GM23338 (cell line): ENCODE results near the gene DISP3. TPM values are rescaled to one million over a fixed set of nuclear protein-coding genes. Genes with fewer than 3 reads are reported as not detected.
A peak's percentile ranks its signal among the peaks of the same experiment; 100 is the strongest.

Source experiments
- ATAC-seq: fragments of 200-7000 bp; cut with Tn5 transposase; 3 replicates; pipeline ENCODE4 v1.9.1; 2020
- DNase-seq: peaks from one replicate; pipeline ENCODE4 v3.0.0-alpha.2; 2015; ENCODE audit warnings: low spot score
- H2AFZ ChIP-seq: fragments of 200-600 bp; sonication (generic); 2 replicates; pipeline ENCODE4 v1.8.0; 2016; ENCODE audit warnings: antibody characterized with exemption, mild to moderate bottlenecking, moderate library complexity
- H3F3A ChIP-seq: fragments of 200-600 bp; sonication (generic); replicated peaks from 2 replicates; pipeline ENCODE4 v1.8.0; 2017; ENCODE audit warnings: antibody characterized with exemption, mixed run types, low read depth
- H3K27ac ChIP-seq: fragments of 200-600 bp; sonication (generic); 2 replicates; pipeline ENCODE4 v1.6.1; 2016; ENCODE audit warnings: low read depth
- H3K27me3 ChIP-seq: fragments of 200-600 bp; sonication (generic); 2 replicates; pipeline ENCODE4 v1.8.0; 2016; ENCODE audit warnings: mild to moderate bottlenecking, mixed run types, moderate library complexity; ENCODE audit not compliant: insufficient read depth
- H3K36me3 ChIP-seq: fragments of 200-600 bp; sonication (generic); 2 replicates; pipeline ENCODE4 v1.8.0; 2016; ENCODE audit warnings: mild to moderate bottlenecking; ENCODE audit not compliant: insufficient read depth
- H3K4me1 ChIP-seq: fragments of 200-600 bp; sonication (generic); 2 replicates; pipeline ENCODE4 v1.8.0; 2016; ENCODE audit warnings: mild to moderate bottlenecking, moderate library complexity; ENCODE audit not compliant: insufficient read depth
- H3K4me2 ChIP-seq: fragments of 200-600 bp; sonication (generic); 2 replicates; pipeline ENCODE4 v1.7.1; 2017; ENCODE audit warnings: mixed run types
- H3K4me3 ChIP-seq: fragments of 200-600 bp; sonication (generic); 2 replicates; pipeline ENCODE4 v1.6.1; 2016; ENCODE audit warnings: mixed run types
- H3K79me2 ChIP-seq: fragments of 200-600 bp; sonication (generic); replicated peaks from 2 replicates; pipeline ENCODE4 v1.8.0; 2017; ENCODE audit warnings: mild to moderate bottlenecking; ENCODE audit not compliant: insufficient read depth
- H3K9me2 ChIP-seq: fragments of 200-600 bp; sonication (generic); 2 replicates; pipeline ENCODE4 v1.8.0; 2017; ENCODE audit not compliant: insufficient read depth
- H4K20me1 ChIP-seq: fragments of 200-600 bp; sonication (generic); replicated peaks from 2 replicates; pipeline ENCODE4 v1.8.0; 2017; ENCODE audit warnings: mild to moderate bottlenecking; ENCODE audit not compliant: insufficient read depth
- H3K27ac Mint-ChIP-seq: 2 replicates; pipeline ENCODE4 v1.8.0; 2020; ENCODE audit warnings: inconsistent platforms, mild to moderate bottlenecking, moderate library complexity, mixed read lengths
- H3K27me3 Mint-ChIP-seq: 3 replicates; pipeline ENCODE4 v1.8.0; 2022; ENCODE audit warnings: low read depth, mild to moderate bottlenecking, moderate library complexity, mixed read lengths, inconsistent platforms; ENCODE audit not compliant: insufficient read depth, poor library complexity
- H3K36me3 Mint-ChIP-seq: 3 replicates; pipeline ENCODE4 v1.8.0; 2021; ENCODE audit warnings: low read depth, mild to moderate bottlenecking, inconsistent platforms, moderate library complexity, mixed read lengths
- H3K4me1 Mint-ChIP-seq: 3 replicates; pipeline ENCODE4 v1.8.0; 2020; ENCODE audit warnings: mild to moderate bottlenecking, inconsistent platforms, mixed read lengths
- H3K4me3 Mint-ChIP-seq: 3 replicates; pipeline ENCODE4 v1.8.0; 2021; ENCODE audit warnings: moderate library complexity, mild to moderate bottlenecking, inconsistent platforms, mixed read lengths
- H3K9me3 Mint-ChIP-seq: 3 replicates; pipeline ENCODE4 v1.8.0; 2020; ENCODE audit warnings: moderate library complexity, mild to moderate bottlenecking, inconsistent platforms, mixed read lengths
- CREB1 ChIP-seq: fragments of 250-450 bp; sonication (Bioruptor Pico); IDR thresholded peaks from 2 replicates; pipeline ENCODE4 v1.5.0; 2020; ENCODE audit warnings: low read depth, mild to moderate bottlenecking, moderate library complexity
- JUNB ChIP-seq: IDR thresholded peaks from one replicate; pipeline ENCODE4 v1.6.1; 2016; ENCODE audit warnings: antibody characterized with exemption; ENCODE audit not compliant: unreplicated experiment
- POLR2AphosphoS5 ChIP-seq: IDR thresholded peaks from 2 replicates; pipeline ENCODE4 v1.6.1; 2016; ENCODE audit warnings: antibody characterized with exemption, low read depth
- REST ChIP-seq: IDR thresholded peaks from one replicate; pipeline ENCODE4 v1.6.1; 2018; ENCODE audit warnings: antibody characterized with exemption; ENCODE audit not compliant: unreplicated experiment
- STAT1 ChIP-seq: IDR thresholded peaks from one replicate; pipeline ENCODE4 v1.6.1; 2016; ENCODE audit warnings: antibody characterized with exemption; ENCODE audit not compliant: unreplicated experiment
- ZNF114 ChIP-seq: fragments of 250-450 bp; sonication (Bioruptor Pico); IDR thresholded peaks from 2 replicates; pipeline ENCODE4 v1.5.0; 2020; ENCODE audit warnings: mild to moderate bottlenecking, moderate library complexity
- ZNF331 ChIP-seq: fragments of 250-450 bp; sonication (Bioruptor Pico); IDR thresholded peaks from 2 replicates; pipeline ENCODE4 v1.5.0; 2020; ENCODE audit warnings: low read depth, mild to moderate bottlenecking, moderate library complexity
- polyA plus RNA-seq: library from polyadenylated mRNA; unstranded; fragments of >200 nt; fragmentation: Nextera tagmentation; extraction: Ambion mirVana; gene quantifications from 2 replicates; pipeline ENCODE4 v1.2.1, GENCODE V29; 2016
- total RNA-seq: library from RNA; depleted of rRNA; stranded (reverse); fragments of >200 nt; shearing (Covaris generic); gene quantifications from 2 replicates; pipeline ENCODE4 v1.2.3, GENCODE V29; 2014

DISP3 gene
- total and polyA plus RNA-seq, 2 experiments from 2014 or later: 3.2 to 11.1 TPM

- H3K27me3 ChIP-seq: no peaks in the 10 kb centered on the region
- H2AFZ ChIP-seq: peak overlapping the region; percentile 1; the same call in 1 of the 2 replicates
- peaks cover 38% of the 10 kb centered on the region for H3K36me3 Mint-ChIP-seq
- H3K4me2 ChIP-seq: peak overlapping the region; percentile 64
- H3K4me3 ChIP-seq: peak overlapping the region; percentile 36
- ATAC-seq: peak; percentile 77
- no peaks in the 10 kb centered on the region for H3F3A ChIP-seq
- H3K4me1 ChIP-seq: peaks cover 36% of the 10 kb centered on the region
- H3K36me3 ChIP-seq: no peaks in the 10 kb centered on the region; the same call in 1 of the 2 replicates
- DNase-seq: peak; percentile 71
- H3K4me1 Mint-ChIP-seq: peaks cover 45% of the 10 kb centered on the region
- H3K27ac Mint-ChIP-seq: peak overlapping the region; percentile 29; the same call in 1 of the 2 replicates
- no peaks in the 10 kb centered on the region for H3K79me2 ChIP-seq
- H4K20me1 ChIP-seq: no peaks in the 10 kb centered on the region
- H3K27me3 Mint-ChIP-seq: peaks cover 10% of the 10 kb centered on the region
- H3K27ac ChIP-seq: peak overlapping the region; percentile 58; the same call in 1 of the 2 replicates
- H3K9me3 Mint-ChIP-seq: peaks cover 17% of the 10 kb centered on the region
- H3K4me3 Mint-ChIP-seq: peak overlapping the region; percentile 26
- no peak for TF ChIP-seq REST
- no peak for TF ChIP-seq POLR2AphosphoS5
- TF ChIP-seq ZNF331 (CRISPR knock-in tag): no peak
- TF ChIP-seq JUNB: no peak
- no peak for TF ChIP-seq CREB1 (CRISPR knock-in tag)
- no peaks in the 10 kb centered on the region for H3K9me2 ChIP-seq
Measured at GRCh38 chr1:11499601-11500331, 20.8 kb downstream of the DISP3 start.

GRCh38 chr1:11500881-11501280 is 21.9 kb downstream of the DISP3 start:
- no peak for ATAC-seq
- no peak overlapping the region for H3K27ac ChIP-seq

More at GRCh38 chr1:11500881-11501280, 21.9 kb downstream of the DISP3 start:
- peaks cover 29% of the 10 kb centered on the region for H3K9me3 Mint-ChIP-seq
- H2AFZ ChIP-seq: no peak overlapping the region
- no peak for TF ChIP-seq REST
- no peak for TF ChIP-seq JUNB
- no peak for TF ChIP-seq STAT1
- no peak for TF ChIP-seq ZNF114
- no peak overlapping the region for H3K4me3 ChIP-seq
- no peak for DNase-seq
- no peaks in the 10 kb centered on the region for H4K20me1 ChIP-seq
- peaks cover 45% of the 10 kb centered on the region for H3K4me1 Mint-ChIP-seq
- H3K4me2 ChIP-seq: peak overlapping the region; percentile 64; the same call in 1 of the 2 replicates
- H3K27me3 Mint-ChIP-seq: peaks cover 10% of the 10 kb centered on the region
- H3K27me3 ChIP-seq: no peaks in the 10 kb centered on the region
- H3K79me2 ChIP-seq: no peaks in the 10 kb centered on the region
- peaks cover 5% of the 10 kb centered on the region; the same call in 1 of the 2 replicates for H3K36me3 ChIP-seq
- H3K36me3 Mint-ChIP-seq: peaks cover 49% of the 10 kb centered on the region
- no peaks in the 10 kb centered on the region for H3F3A ChIP-seq
- H3K4me1 ChIP-seq: peaks cover 36% of the 10 kb centered on the region
- H3K27ac Mint-ChIP-seq: peak overlapping the region; percentile 45; the same call in 1 of the 2 replicates
- H3K4me3 Mint-ChIP-seq: no peak overlapping the region
- H3K9me2 ChIP-seq: no peaks in the 10 kb centered on the region; the same call in 1 of the 2 replicates
